Uterus (tissue), 4 donors: Measurements from ENCODE around the gene CD247. TPM values are rescaled to one million over a fixed set of nuclear protein-coding genes. Genes with fewer than 3 reads are reported as not detected.

ENCODE experiments used
- DNase-seq, 2 donors: peaks; one replicate each; pipeline ENCODE4 v3.0.0-alpha.2; 2019 to 2020
- H3K27ac ChIP-seq, 2 donors: fragments of 200-600 bp; sonication (generic); 1 replicate in 1 of 2; 2 replicates in 1 of 2; pipeline ENCODE4 v1.5.1; 2016 to 2018
- H3K27me3 ChIP-seq, 2 donors: fragments of 200-600 bp; sonication (generic); one replicate each; pipeline ENCODE4 v1.5.1; 2018 to 2019; ENCODE audit warnings: control low read depth in 1 of 2
- H3K36me3 ChIP-seq, 2 donors: fragments of 200-600 bp; sonication (generic); one replicate each; pipeline ENCODE4 v1.5.1; 2019; ENCODE audit warnings: control low read depth in 1 of 2
- H3K4me1 ChIP-seq, 2 donors: fragments of 200-600 bp; sonication (generic); one replicate each; pipeline ENCODE4 v1.5.1; 2018 to 2019; ENCODE audit warnings: control low read depth in 1 of 2
- H3K4me3 ChIP-seq, 2 donors: fragments of 200-600 bp; sonication (generic); 1 replicate in 1 of 2; 2 replicates in 1 of 2; pipeline ENCODE4 v1.5.1; 2018 to 2019; ENCODE audit warnings: mild to moderate bottlenecking in 1 of 2
- H3K9me3 ChIP-seq, 2 donors: fragments of 200-600 bp; sonication (generic); one replicate each; pipeline ENCODE4 v1.5.1; 2019; ENCODE audit warnings: control low read depth in 1 of 2
- POLR2A ChIP-seq, 2 donors: fragments of 450-650 bp; IDR thresholded peaks; one replicate each; pipeline ENCODE4 v1.6.1; 2016; ENCODE audit warnings: antibody characterized with exemption in 2 of 2, mild to moderate bottlenecking in 1 of 2, moderate library complexity in 1 of 2
- intact Hi-C: fragments of 100-400 bp; cut with DNase I; formaldehyde crosslinking; loops from one replicate; pipeline ENCODE4 v1.15.1; 2023; ENCODE audit warnings: low total_unique reads
- total RNA-seq, 4 donors: library from RNA; depleted of rRNA in 3 of 4; stranded (reverse); fragments of >200 nt in 3 of 4; gene quantifications; one replicate each; pipeline versions ENCODE4 v1.1.0 to v1.2.4, GENCODE V29; 2014 to 2023
- TF ChIP-seq, protein P1 (sequence below), 4 experiments: fragments of 200-600 bp in 2 of 4; fragments of 450-650 bp in 2 of 4; sonication (generic) in 2 of 4; IDR thresholded peaks; one replicate each; pipeline ENCODE4 v1.5.1; 2016 to 2019; ENCODE audit warnings: antibody characterized with exemption in 4 of 4, mild to moderate bottlenecking in 2 of 4, moderate library complexity in 1 of 4
- donor health status: DM: yes; HTN: yes; CAD: no.

Gene CD247
- total RNA-seq, 4 donors from 2014 or later = 1.6 to 3.3 TPM; not detected in 2

DNA sequence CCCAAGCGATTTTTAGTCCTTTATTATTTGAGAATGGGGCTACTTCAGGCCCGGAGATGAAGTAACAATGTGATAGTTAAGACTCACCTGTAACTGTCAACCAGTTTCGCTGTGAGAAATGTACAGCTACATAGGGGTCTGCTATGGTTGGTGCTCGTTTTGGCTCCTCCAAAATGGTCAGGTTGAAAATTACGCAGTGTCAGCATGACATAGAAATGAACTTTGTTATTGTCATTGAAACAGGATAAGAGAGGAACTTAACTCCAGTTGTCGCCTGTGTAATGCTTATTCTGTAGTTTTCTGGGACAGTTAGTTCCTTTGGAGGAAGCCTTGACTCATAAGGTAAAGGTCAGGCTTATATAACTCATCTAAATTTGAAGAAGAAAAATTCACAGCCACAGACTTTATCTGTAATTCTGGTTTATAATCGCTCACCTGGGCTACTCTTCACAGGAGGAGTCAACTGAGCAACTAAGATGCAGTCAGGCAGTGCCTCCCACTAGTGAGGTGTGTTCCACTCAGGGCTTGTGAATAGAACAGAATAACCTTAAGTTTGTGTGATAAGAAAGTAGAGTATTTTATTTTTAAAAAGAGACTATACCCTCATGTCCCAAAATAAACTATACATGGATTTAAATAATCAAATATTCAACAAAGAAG is 130.9 kb downstream of the CD247 start:
- intact Hi-C loops = no loop called here
- Histone ChIP-seq H3K27ac (no peak overlapping the region), H3K4me3 (no peak overlapping the region), H3K9me3 (no peaks in the 10 kb centered on the region), H3K4me1 (no peaks in the 10 kb centered on the region), H3K36me3 (no peaks in the 10 kb centered on the region), H3K27me3 (no peaks in the 10 kb centered on the region)
- TF ChIP-seq POLR2A (IDR thresholded peaks at IDR 0.05) = no peak
- TF ChIP-seq, protein P1, sequence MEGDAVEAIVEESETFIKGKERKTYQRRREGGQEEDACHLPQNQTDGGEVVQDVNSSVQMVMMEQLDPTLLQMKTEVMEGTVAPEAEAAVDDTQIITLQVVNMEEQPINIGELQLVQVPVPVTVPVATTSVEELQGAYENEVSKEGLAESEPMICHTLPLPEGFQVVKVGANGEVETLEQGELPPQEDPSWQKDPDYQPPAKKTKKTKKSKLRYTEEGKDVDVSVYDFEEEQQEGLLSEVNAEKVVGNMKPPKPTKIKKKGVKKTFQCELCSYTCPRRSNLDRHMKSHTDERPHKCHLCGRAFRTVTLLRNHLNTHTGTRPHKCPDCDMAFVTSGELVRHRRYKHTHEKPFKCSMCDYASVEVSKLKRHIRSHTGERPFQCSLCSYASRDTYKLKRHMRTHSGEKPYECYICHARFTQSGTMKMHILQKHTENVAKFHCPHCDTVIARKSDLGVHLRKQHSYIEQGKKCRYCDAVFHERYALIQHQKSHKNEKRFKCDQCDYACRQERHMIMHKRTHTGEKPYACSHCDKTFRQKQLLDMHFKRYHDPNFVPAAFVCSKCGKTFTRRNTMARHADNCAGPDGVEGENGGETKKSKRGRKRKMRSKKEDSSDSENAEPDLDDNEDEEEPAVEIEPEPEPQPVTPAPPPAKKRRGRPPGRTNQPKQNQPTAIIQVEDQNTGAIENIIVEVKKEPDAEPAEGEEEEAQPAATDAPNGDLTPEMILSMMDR (IDR thresholded peaks at IDR 0.05) = no peak
- DNase-seq = no peak

Other genes starting within 250 kb of the CD247 start
- 100 to 1,000 TPM in 2 of 4 donors, 10 to 100 TPM in 2; 72.7 to 161 (median 91.0) TPM for gene CREG1, start 35.2 kb upstream of the CD247 start, total RNA-seq
- gene RCSD1, start 111.7 kb upstream of the CD247 start, total RNA-seq = 10 to 100 TPM in 2 of 4 donors, 1 to 10 TPM in 2; 1.8 to 21.3 (median 12.5) TPM
- gene MPZL1, start 203.5 kb upstream of the CD247 start, total RNA-seq = 100 to 1,000 TPM in 2 of 4 donors, 10 to 100 TPM in 2; 24.3 to 150 (median 82.3) TPM